ENCODE measurements around the gene EFCAB11. TPM values are rescaled to one million over a fixed set of nuclear protein-coding genes. Genes with fewer than 3 reads are reported as not detected.

EFCAB11 gene
- total RNA-seq, 2 experiments from 2014 or later: 0.36 to 0.47 TPM

DNA sequence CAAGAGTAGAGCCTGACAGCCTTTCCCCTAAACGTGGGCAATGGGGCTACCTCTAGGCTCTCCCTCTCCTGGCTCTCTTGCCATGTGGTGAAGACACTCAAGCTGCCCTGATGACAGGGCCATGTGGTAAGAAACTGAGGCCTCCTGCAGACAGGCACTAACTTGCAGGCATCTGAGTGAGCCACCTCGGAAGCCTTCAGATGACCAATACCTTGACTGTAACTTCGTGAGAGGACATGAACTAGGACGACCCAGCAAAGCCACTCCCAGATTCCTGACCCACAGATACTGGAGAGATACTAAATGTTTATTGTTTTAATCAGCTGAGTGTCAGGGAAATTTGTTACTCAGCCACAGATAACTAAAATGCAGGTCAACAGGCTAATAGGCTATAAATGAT is 96.4 kb downstream of the EFCAB11 start:
- ChIA-PET POLR2A (interaction anchor here (0.6 kb wide), 1 partner anchor 1130 kb away, joined by 3 read pairs; no protein-coding TSS in a partner anchor), CTCF (no interaction called here)
- no peak for ATAC-seq (ENCODE audit: poor library complexity)
- Mint-ChIP-seq H3K36me3 (ENCODE audit: low read depth) (no peaks in the 10 kb centered on the region), H3K27ac (no peak overlapping the region), H3K27me3 (no peaks in the 10 kb centered on the region), H3K9me3 (no peaks in the 10 kb centered on the region), H3K4me1 (ENCODE audit: low read depth) (no peaks in the 10 kb centered on the region), H3K4me3 (no peak overlapping the region)
- Histone ChIP-seq H3K27me3 (ENCODE audit: control insufficient read depth in 1 of 2, insufficient read depth in 2 of 2, low read length in 2 of 2) (no peaks in the 10 kb centered on the region), H3K36me3 (ENCODE audit: insufficient read depth, low read length) (no peaks in the 10 kb centered on the region), H3K4me1 (ENCODE audit: insufficient read depth, low read length) (no peaks in the 10 kb centered on the region), H3K27ac (ENCODE audit: low read depth in 1 of 2, low read length in 2 of 2) (no peak overlapping the region), H3K4me3 (ENCODE audit: low read length) (no peak overlapping the region), H3K9me3 (ENCODE audit: control insufficient read depth in 1 of 2, insufficient read depth in 1 of 2, low read length in 2 of 2) (no peaks in the 10 kb centered on the region)
- intact Hi-C loops (cut with DNase I, micrococcal nuclease): no loop called here
- DNase-seq: no peak
- TF ChIP-seq, protein P1, sequence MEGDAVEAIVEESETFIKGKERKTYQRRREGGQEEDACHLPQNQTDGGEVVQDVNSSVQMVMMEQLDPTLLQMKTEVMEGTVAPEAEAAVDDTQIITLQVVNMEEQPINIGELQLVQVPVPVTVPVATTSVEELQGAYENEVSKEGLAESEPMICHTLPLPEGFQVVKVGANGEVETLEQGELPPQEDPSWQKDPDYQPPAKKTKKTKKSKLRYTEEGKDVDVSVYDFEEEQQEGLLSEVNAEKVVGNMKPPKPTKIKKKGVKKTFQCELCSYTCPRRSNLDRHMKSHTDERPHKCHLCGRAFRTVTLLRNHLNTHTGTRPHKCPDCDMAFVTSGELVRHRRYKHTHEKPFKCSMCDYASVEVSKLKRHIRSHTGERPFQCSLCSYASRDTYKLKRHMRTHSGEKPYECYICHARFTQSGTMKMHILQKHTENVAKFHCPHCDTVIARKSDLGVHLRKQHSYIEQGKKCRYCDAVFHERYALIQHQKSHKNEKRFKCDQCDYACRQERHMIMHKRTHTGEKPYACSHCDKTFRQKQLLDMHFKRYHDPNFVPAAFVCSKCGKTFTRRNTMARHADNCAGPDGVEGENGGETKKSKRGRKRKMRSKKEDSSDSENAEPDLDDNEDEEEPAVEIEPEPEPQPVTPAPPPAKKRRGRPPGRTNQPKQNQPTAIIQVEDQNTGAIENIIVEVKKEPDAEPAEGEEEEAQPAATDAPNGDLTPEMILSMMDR (IDR thresholded peaks at IDR 0.05): no peak

DNA sequence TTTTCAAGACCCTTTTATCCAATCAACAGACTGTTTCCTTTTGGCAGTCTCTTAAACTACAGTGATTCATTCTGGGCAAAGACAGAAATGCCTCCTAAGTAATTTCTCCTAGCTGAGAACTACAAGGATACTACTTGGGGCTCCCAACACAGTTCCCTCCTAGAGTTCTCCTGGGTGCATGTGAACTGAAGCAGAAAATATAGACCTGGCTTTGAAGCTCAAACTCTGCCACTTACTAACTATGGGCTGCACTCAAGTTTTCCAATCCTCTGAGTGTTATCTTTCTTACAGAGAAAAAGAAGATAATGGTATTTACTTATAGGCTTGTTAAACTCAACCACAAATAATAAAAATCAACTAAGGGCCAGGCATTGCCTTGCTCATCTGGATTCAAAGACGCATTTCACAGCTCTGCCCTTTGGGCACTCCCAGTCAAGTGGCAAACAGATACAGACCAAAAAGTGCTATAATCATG is 97.6 kb downstream of the EFCAB11 start:
- Histone ChIP-seq H3K4me1 (ENCODE audit: insufficient read depth, low read length) (no peaks in the 10 kb centered on the region), H3K9me3 (ENCODE audit: control insufficient read depth in 1 of 2, insufficient read depth in 1 of 2, low read length in 2 of 2) (no peaks in the 10 kb centered on the region), H3K27ac (ENCODE audit: low read depth in 1 of 2, low read length in 2 of 2) (no peak overlapping the region), H3K36me3 (ENCODE audit: insufficient read depth, low read length) (no peaks in the 10 kb centered on the region), H3K4me3 (ENCODE audit: low read length) (no peak overlapping the region), H3K27me3 (ENCODE audit: control insufficient read depth in 1 of 2, insufficient read depth in 2 of 2, low read length in 2 of 2) (no peaks in the 10 kb centered on the region)
- intact Hi-C loops (cut with DNase I, micrococcal nuclease): no loop called here
- ChIA-PET CTCF (no interaction called here), POLR2A (no interaction called here)
- TF ChIP-seq, protein P1 (IDR thresholded peaks at IDR 0.05): no peak
- H3K27ac Mint-ChIP-seq: no peak overlapping the region
- DNase-seq (no peak), ATAC-seq (ENCODE audit: poor library complexity) (no peak)
- H3K4me1 Mint-ChIP-seq (ENCODE audit: low read depth): no peaks in the 10 kb centered on the region
- no peaks in the 10 kb centered on the region for H3K36me3 Mint-ChIP-seq (ENCODE audit: low read depth)
- H3K27me3 Mint-ChIP-seq: no peaks in the 10 kb centered on the region
- no peak overlapping the region for H3K4me3 Mint-ChIP-seq
- H3K9me3 Mint-ChIP-seq: no peaks in the 10 kb centered on the region

DNA sequence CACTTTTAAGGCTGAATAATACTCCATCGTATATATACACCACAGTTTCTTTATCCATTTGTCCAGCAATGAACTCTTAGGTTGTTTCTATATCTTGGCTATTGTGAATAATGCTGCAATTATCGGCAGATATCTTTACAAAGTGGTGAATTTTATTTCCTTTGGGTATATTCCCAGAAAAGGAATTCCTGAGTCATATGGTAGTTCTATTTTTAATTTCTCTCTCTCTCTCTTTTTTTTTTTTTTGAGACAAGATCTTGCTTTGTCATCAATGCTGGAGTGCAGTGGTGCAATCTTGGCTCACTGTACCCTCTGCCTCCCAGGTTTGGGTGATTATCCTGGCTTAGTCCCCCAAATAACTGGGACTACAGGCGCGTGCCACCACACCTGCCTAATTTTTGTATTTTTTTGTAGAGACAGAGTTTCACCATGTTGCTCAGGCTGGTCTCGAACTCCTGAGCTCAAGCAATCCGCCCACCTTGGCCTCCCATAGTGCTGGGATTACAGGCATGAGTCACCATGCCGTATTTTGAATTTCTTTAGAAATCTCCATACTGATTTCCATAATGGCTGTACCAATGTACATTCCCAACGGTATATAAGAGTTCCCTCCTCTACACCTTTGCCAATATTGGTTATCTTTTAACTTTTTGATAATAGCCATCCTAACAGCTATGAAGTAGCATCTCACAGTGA is 98.4 kb downstream of the EFCAB11 start:
- DNase-seq (no peak), ATAC-seq (ENCODE audit: poor library complexity) (no peak)
- Mint-ChIP-seq H3K27me3 (no peaks in the 10 kb centered on the region), H3K4me1 (ENCODE audit: low read depth) (no peaks in the 10 kb centered on the region), H3K36me3 (ENCODE audit: low read depth) (no peaks in the 10 kb centered on the region), H3K9me3 (no peaks in the 10 kb centered on the region), H3K4me3 (no peak overlapping the region), H3K27ac (no peak overlapping the region)
- no peaks in the 10 kb centered on the region for H3K4me1 ChIP-seq (ENCODE audit: insufficient read depth, low read length)
- TF ChIP-seq, protein P1 (IDR thresholded peaks at IDR 0.05): no peak
- H3K27ac ChIP-seq (ENCODE audit: low read depth in 1 of 2, low read length in 2 of 2): no peak overlapping the region
- ChIA-PET POLR2A (no interaction called here), CTCF (no interaction called here)
- H3K9me3 ChIP-seq (ENCODE audit: control insufficient read depth in 1 of 2, insufficient read depth in 1 of 2, low read length in 2 of 2): no peaks in the 10 kb centered on the region
- H3K4me3 ChIP-seq (ENCODE audit: low read length): no peak overlapping the region
- H3K36me3 ChIP-seq (ENCODE audit: insufficient read depth, low read length): no peaks in the 10 kb centered on the region
- no peaks in the 10 kb centered on the region for H3K27me3 ChIP-seq (ENCODE audit: control insufficient read depth in 1 of 2, insufficient read depth in 2 of 2, low read length in 2 of 2)
- intact Hi-C loops (cut with DNase I, micrococcal nuclease): no loop called here
